Mesendoderm (in vitro differentiated cells): ENCODE data around the gene NT5C1B.

Experiments
- DNase-seq: peaks from one replicate; pipeline ENCODE4 v3.0.0; 2013
- H2AK5ac ChIP-seq: 2 replicates; pipeline ENCODE4 v1.6.1; 2013; ENCODE audit warnings: low read length, inconsistent platforms
- H2BK120ac ChIP-seq: 2 replicates; pipeline ENCODE4 v1.6.1; 2013; ENCODE audit warnings: low read depth, mild to moderate bottlenecking, low read length, moderate library complexity, mixed read lengths
- H2BK15ac ChIP-seq: replicated peaks from 2 replicates; pipeline ENCODE4 v1.6.1; 2013; ENCODE audit warnings: low read depth, mild to moderate bottlenecking, moderate library complexity
- H2BK5ac ChIP-seq: 2 replicates; pipeline ENCODE4 v1.6.1; 2013; ENCODE audit warnings: low read length, inconsistent platforms
- H3K18ac ChIP-seq: 2 replicates; pipeline ENCODE4 v1.6.1; 2013; ENCODE audit warnings: mild to moderate bottlenecking, low read length, mixed read lengths
- H3K23ac ChIP-seq: one replicate; pipeline ENCODE4 v1.6.1; 2013; ENCODE audit warnings: low read length
- H3K27ac ChIP-seq: 2 replicates; pipeline ENCODE4 v1.5.1; 2013; ENCODE audit warnings: low read depth, mild to moderate bottlenecking, inconsistent platforms, low read length, moderate library complexity
- H3K27me3 ChIP-seq: 2 replicates; pipeline ENCODE4 v1.6.1; 2013; ENCODE audit warnings: low read length, control low read depth, mild to moderate bottlenecking, inconsistent platforms; ENCODE audit not compliant: insufficient read depth, poor library complexity
- H3K36me3 ChIP-seq: 2 replicates; pipeline ENCODE4 v1.6.1; 2013; ENCODE audit warnings: low read length, inconsistent platforms; ENCODE audit not compliant: control insufficient read depth, insufficient read depth
- H3K4ac ChIP-seq: one replicate; pipeline ENCODE4 v1.6.1; 2013; ENCODE audit warnings: low read depth, mild to moderate bottlenecking, low read length, moderate library complexity
- H3K4me1 ChIP-seq: 2 replicates; pipeline ENCODE4 v1.6.1; 2013; ENCODE audit warnings: low read depth, low read length, inconsistent platforms; ENCODE audit not compliant: control insufficient read depth
- H3K4me2 ChIP-seq: 2 replicates; pipeline ENCODE4 v1.6.1; 2013; ENCODE audit warnings: low read length
- H3K4me3 ChIP-seq: 2 replicates; pipeline ENCODE4 v1.5.1; 2013; ENCODE audit warnings: mild to moderate bottlenecking, low read length
- H3K56ac ChIP-seq: one replicate; pipeline ENCODE4 v1.6.1; 2013; ENCODE audit warnings: low read length
- H3K79me1 ChIP-seq: 2 replicates; pipeline ENCODE4 v1.6.1; 2013; ENCODE audit warnings: low read length, inconsistent platforms
- H3K79me2 ChIP-seq: 2 replicates; pipeline ENCODE4 v1.6.1; 2013; ENCODE audit warnings: mild to moderate bottlenecking, low read length; ENCODE audit not compliant: control insufficient read depth, insufficient read depth
- H3K9ac ChIP-seq: 2 replicates; pipeline ENCODE4 v1.6.1; 2013; ENCODE audit warnings: low read length, inconsistent platforms
- H4K5ac ChIP-seq: one replicate; pipeline ENCODE4 v1.6.1; 2013; ENCODE audit warnings: low read length
- H4K8ac ChIP-seq: one replicate; pipeline ENCODE4 v1.6.1; 2013; ENCODE audit warnings: low read depth, mild to moderate bottlenecking, control low read depth, low read length, moderate library complexity
- WGBS: extraction: QIAGEN DNeasy Blood & Tissue Kit; methylation state at CpG from one replicate; pipeline ENCODE4 v1.1.7; 2013; ENCODE audit warnings: low lambda C conversion rate, missing lambda C conversion rate; ENCODE audit not compliant: insufficient coverage; ENCODE audit errors: extremely low coverage; 5-methylcytosine and 5-hydroxymethylcytosine counted together

The NT5C1B gene

GRCh38 chr2:18588802-18589201 lies 567 bp downstream of the NT5C1B start:
- H3K36me3 ChIP-seq = no peaks in the 10 kb centered on the region
- H4K8ac ChIP-seq = no peak overlapping the region
- H3K79me1 ChIP-seq = no peaks in the 10 kb centered on the region
- H3K27me3 ChIP-seq = no peaks in the 10 kb centered on the region
- H2BK120ac ChIP-seq = no peak overlapping the region
- H2BK5ac ChIP-seq = no peak overlapping the region
- no peak overlapping the region for H2AK5ac ChIP-seq
- H3K4me3 ChIP-seq = no peak overlapping the region
- no peak overlapping the region for H3K9ac ChIP-seq
- H3K56ac ChIP-seq = no peak overlapping the region
- H3K18ac ChIP-seq = no peak overlapping the region
- no peak overlapping the region for H2BK15ac ChIP-seq
- WGBS = no CpG with 5 or more reads among the region's 1 CpG
- H4K5ac ChIP-seq = no peak overlapping the region
- H3K4ac ChIP-seq = no peak overlapping the region
- no peaks in the 10 kb centered on the region for H3K79me2 ChIP-seq
- no peak overlapping the region for H3K23ac ChIP-seq
- H3K4me1 ChIP-seq = no peaks in the 10 kb centered on the region
- H3K4me2 ChIP-seq = no peak overlapping the region
- DNase-seq = no peak
- H3K27ac ChIP-seq = no peak overlapping the region

- Histone ChIP-seq H3K4me3 (no peak overlapping the region), H3K27me3 (no peaks in the 10 kb centered on the region), H3K56ac (no peak overlapping the region), H3K18ac (no peak overlapping the region), H3K4me1 (no peaks in the 10 kb centered on the region), H2BK15ac (no peak overlapping the region), H3K23ac (no peak overlapping the region), H3K27ac (no peak overlapping the region), H3K9ac (no peak overlapping the region), H3K4me2 (no peak overlapping the region), H2BK120ac (no peak overlapping the region), H3K4ac (no peak overlapping the region), H3K79me2 (no peaks in the 10 kb centered on the region), H2AK5ac (no peak overlapping the region), H3K36me3 (no peaks in the 10 kb centered on the region), H2BK5ac (no peak overlapping the region), H4K5ac (no peak overlapping the region), H3K79me1 (no peaks in the 10 kb centered on the region), H4K8ac (no peak overlapping the region)
- no CpG with 5 or more reads among the region's 1 CpG for WGBS
- no peak for DNase-seq
These were observed 1.3 kb downstream of the NT5C1B start for GRCh38 chr2:18588049-18588448.

GRCh38 chr2:18585526-18585925 lies 3.8 kb downstream of the NT5C1B start:
- Histone ChIP-seq H4K8ac (no peak overlapping the region), H3K4me2 (no peak overlapping the region), H3K4me1 (no peaks in the 10 kb centered on the region), H3K27ac (no peak overlapping the region), H3K18ac (no peak overlapping the region), H4K5ac (no peak overlapping the region), H2BK120ac (no peak overlapping the region), H3K56ac (no peak overlapping the region), H2AK5ac (no peak overlapping the region), H3K9ac (no peak overlapping the region), H2BK15ac (no peak overlapping the region), H3K27me3 (no peaks in the 10 kb centered on the region), H3K4ac (no peak overlapping the region), H2BK5ac (no peak overlapping the region), H3K4me3 (no peak overlapping the region), H3K79me2 (no peaks in the 10 kb centered on the region), H3K23ac (no peak overlapping the region), H3K79me1 (no peaks in the 10 kb centered on the region), H3K36me3 (no peaks in the 10 kb centered on the region)
- no peak for DNase-seq
- WGBS = no CpG with 5 or more reads among the region's 3 CpGs

GRCh38 chr2:18584608-18584954 lies 4.8 kb downstream of the NT5C1B start:
- Histone ChIP-seq H3K36me3 (no peaks in the 10 kb centered on the region), H3K9ac (no peak overlapping the region), H3K79me2 (no peaks in the 10 kb centered on the region), H2BK15ac (no peak overlapping the region), H4K5ac (no peak overlapping the region), H3K4me2 (no peak overlapping the region), H3K18ac (no peak overlapping the region), H3K79me1 (no peaks in the 10 kb centered on the region), H3K4ac (no peak overlapping the region), H3K56ac (no peak overlapping the region), H3K4me1 (no peaks in the 10 kb centered on the region), H2BK5ac (no peak overlapping the region), H2AK5ac (no peak overlapping the region), H4K8ac (no peak overlapping the region), H2BK120ac (no peak overlapping the region), H3K4me3 (no peak overlapping the region), H3K27me3 (no peaks in the 10 kb centered on the region), H3K23ac (no peak overlapping the region), H3K27ac (no peak overlapping the region)
- no peak for DNase-seq
- no CpG with 5 or more reads among the region's 32 CpGs for WGBS

- Histone ChIP-seq H2BK15ac (no peak overlapping the region), H3K79me2 (no peaks in the 10 kb centered on the region), H3K9ac (no peak overlapping the region), H4K5ac (no peak overlapping the region), H3K4ac (no peak overlapping the region), H2BK120ac (no peak overlapping the region), H3K18ac (no peak overlapping the region), H3K36me3 (no peaks in the 10 kb centered on the region), H3K27me3 (no peaks in the 10 kb centered on the region), H3K4me2 (no peak overlapping the region), H2BK5ac (no peak overlapping the region), H3K4me3 (no peak overlapping the region), H3K4me1 (no peaks in the 10 kb centered on the region), H2AK5ac (no peak overlapping the region), H3K79me1 (no peaks in the 10 kb centered on the region), H3K23ac (no peak overlapping the region), H3K27ac (no peak overlapping the region), H4K8ac (no peak overlapping the region), H3K56ac (no peak overlapping the region)
- no CpG with 5 or more reads among the region's 37 CpGs for WGBS
- no peak for DNase-seq
These were observed 5.3 kb downstream of the NT5C1B start for GRCh38 chr2:18583905-18584607.

GRCh38 chr2:18580606-18581005 lies 8.8 kb downstream of the NT5C1B start:
- Histone ChIP-seq H3K56ac (no peak overlapping the region), H3K4me3 (no peak overlapping the region), H3K79me1 (no peaks in the 10 kb centered on the region), H3K4ac (no peak overlapping the region), H3K79me2 (no peaks in the 10 kb centered on the region), H4K8ac (no peak overlapping the region), H3K27me3 (no peaks in the 10 kb centered on the region), H3K4me2 (no peak overlapping the region), H2AK5ac (no peak overlapping the region), H2BK120ac (no peak overlapping the region), H3K36me3 (no peaks in the 10 kb centered on the region), H3K23ac (no peak overlapping the region), H2BK5ac (no peak overlapping the region), H3K18ac (no peak overlapping the region), H4K5ac (no peak overlapping the region), H3K27ac (no peak overlapping the region), H2BK15ac (no peak overlapping the region), H3K4me1 (no peaks in the 10 kb centered on the region), H3K9ac (no peak overlapping the region)
- no CpG with 5 or more reads among the region's 3 CpGs for WGBS
- no peak for DNase-seq
